Measurements from ENCODE around the gene STX17.
"Not testable (repeated sequence)": the region's sequence is repeated elsewhere in the genome, so short reads cannot be mapped to it uniquely, and the experiment has no call there.

The STX17 gene

GRCh38 chr9:99906403-99907207 is at the start of gene STX17:
Gene STX17 (plus strand): TSS chr9:99906654. CDS start chr9:99915240, 8,586 bp downstream.
- peak; percentile 82 for DNase-seq

GRCh38 chr9:99857576-99857975 is 48.9 kb upstream of the STX17 start:
- DNase-seq, result not testable (repeated sequence)

GRCh38 chr9:99858087-99858486 is 48.4 kb upstream of the STX17 start:
- DNase-seq, result no peak

GRCh38 chr9:99859243-99859980 is 47.0 kb upstream of the STX17 start:
- no peak for DNase-seq

GRCh38 chr9:99860266-99860665 is 46.2 kb upstream of the STX17 start:
- no peak for DNase-seq

GRCh38 chr9:99863955-99864354 is 42.5 kb upstream of the STX17 start:
- DNase-seq, result no peak

GRCh38 chr9:99866398-99866797 is 40.1 kb upstream of the STX17 start:
- no peak for DNase-seq

- no peak for DNase-seq
Observed at GRCh38 chr9:99867536-99867935, 38.9 kb upstream of the STX17 start.

- no peak for DNase-seq
Observed at GRCh38 chr9:99867968-99868367, 38.5 kb upstream of the STX17 start.

GRCh38 chr9:99868845-99869244 is 37.6 kb upstream of the STX17 start:
- DNase-seq, result no peak

- no peak for DNase-seq
Observed at GRCh38 chr9:99870126-99870525, 36.3 kb upstream of the STX17 start.

GRCh38 chr9:99873531-99873930 is 32.9 kb upstream of the STX17 start:
- no peak for DNase-seq

- no peak for DNase-seq
Observed at GRCh38 chr9:99873943-99874584, 32.4 kb upstream of the STX17 start.

GRCh38 chr9:99876190-99876589 is 30.3 kb upstream of the STX17 start:
- DNase-seq, result no peak

- no peak for DNase-seq
Observed at GRCh38 chr9:99878651-99879050, 27.8 kb upstream of the STX17 start.

GRCh38 chr9:99881769-99882168 is 24.7 kb upstream of the STX17 start:
- no peak for DNase-seq

GRCh38 chr9:99885747-99886146 is 20.7 kb upstream of the STX17 start:
- no peak for DNase-seq

- DNase-seq, result no peak
Observed at GRCh38 chr9:99889120-99889519, 17.3 kb upstream of the STX17 start.

GRCh38 chr9:99894826-99895225 is 11.6 kb upstream of the STX17 start:
- no peak for DNase-seq

- no peak for DNase-seq
Observed at GRCh38 chr9:99895510-99895909, 10.9 kb upstream of the STX17 start.

- DNase-seq, result no peak
Observed at GRCh38 chr9:99896119-99896518, 10.3 kb upstream of the STX17 start.

GRCh38 chr9:99903393-99903792 is 3.1 kb upstream of the STX17 start:
- DNase-seq, result no peak

GRCh38 chr9:99905833-99906402 is 536 bp upstream of the STX17 start:
- no peak for DNase-seq

GRCh38 chr9:99907208-99907532 is 716 bp downstream of the STX17 start:
- DNase-seq, result no peak
